HEK293 (cell line): Measurements from ENCODE around the gene SLC19A1.
A peak's percentile ranks its signal among the peaks of the same experiment; 100 is the strongest.

ENCODE experiments used
- CTCF ChIA-PET: fragments of 350-600 bp; formaldehyde crosslinking; extraction: SDS; loops from one replicate; lab custom pipeline; 2021; ENCODE audit warnings: antibody characterized with exemption; lab: Yijun Ruan, JAX
- POLR2A ChIA-PET: fragments of 300-600 bp; formaldehyde crosslinking; extraction: SDS; loops from one replicate; lab custom pipeline; 2020; ENCODE audit warnings: antibody characterized with exemption, inconsistent platforms; lab: Yijun Ruan, JAX
- H3K27ac ChIP-seq: fragments of 200-500 bp; sonication (Bioruptor generic); 2 replicates; pipeline ENCODE4 v1.5.1; 2014; ENCODE audit warnings: low read depth, low read length, control low read depth, inconsistent platforms; ENCODE audit errors: extremely low read depth
- H3K36me3 ChIP-seq, 2 experiments: fragments of 200-500 bp in 1 of 2; sonication (Bioruptor generic) in 1 of 2; 1 replicate in 1 of 2; 2 replicates in 1 of 2; pipeline ENCODE4 v1.5.1; 2014 to 2017; ENCODE audit warnings: inconsistent platforms in 2 of 2, low read length in 2 of 2; ENCODE audit not compliant: control insufficient read depth in 2 of 2, insufficient read depth in 1 of 2
- H3K4me1 ChIP-seq: fragments of 200-500 bp; sonication (Bioruptor generic); 2 replicates; pipeline ENCODE4 v1.5.1; 2014; ENCODE audit warnings: mild to moderate bottlenecking, low read length, inconsistent platforms; ENCODE audit not compliant: control insufficient read depth, insufficient read depth
- H3K4me3 ChIP-seq: 2 replicates; pipeline ENCODE4 v1.5.1; 2011; ENCODE audit warnings: low read depth, mild to moderate bottlenecking, control low read depth, low read length, moderate library complexity
- H3K9me3 ChIP-seq: fragments of 200-500 bp; sonication (Bioruptor generic); 2 replicates; pipeline ENCODE4 v1.5.1; 2014; ENCODE audit warnings: low read depth, low read length, inconsistent platforms; ENCODE audit not compliant: control insufficient read depth, insufficient read depth
- EGR2 ChIP-seq: fragments of 450-650 bp; formaldehyde crosslinking; IDR thresholded peaks from 2 replicates; pipeline ENCODE4 v1.5.1; 2016; ENCODE audit warnings: low read depth, missing biosample characterization, missing genetic modification characterization
- GLIS2 ChIP-seq: fragments of 450-650 bp; formaldehyde crosslinking; IDR thresholded peaks from 2 replicates; pipeline ENCODE4 v1.5.1; 2016; ENCODE audit warnings: missing biosample characterization, missing genetic modification characterization
- KLF1 ChIP-seq: fragments of 450-650 bp; formaldehyde crosslinking; IDR thresholded peaks from 2 replicates; pipeline ENCODE4 v1.5.1; 2016; ENCODE audit warnings: missing biosample characterization, missing genetic modification characterization
- SCRT2 ChIP-seq: fragments of 450-650 bp; formaldehyde crosslinking; IDR thresholded peaks from 2 replicates; pipeline ENCODE4 v1.5.1; 2016; ENCODE audit warnings: missing biosample characterization, missing genetic modification characterization
- SETDB1 ChIP-seq: IDR thresholded peaks from one replicate; pipeline ENCODE4 v1.6.1; 2017; ENCODE audit warnings: mild to moderate bottlenecking, low read length, moderate library complexity, mixed read lengths; ENCODE audit not compliant: insufficient read length
- ZBTB1 ChIP-seq: fragments of 450-650 bp; formaldehyde crosslinking; IDR thresholded peaks from 2 replicates; pipeline ENCODE4 v1.5.1; 2016; ENCODE audit warnings: missing biosample characterization, missing genetic modification characterization
- ZBTB20 ChIP-seq: fragments of 450-650 bp; formaldehyde crosslinking; IDR thresholded peaks from 2 replicates; pipeline ENCODE4 v1.5.1; 2016; ENCODE audit warnings: missing biosample characterization, missing genetic modification characterization
- ZBTB8A ChIP-seq: fragments of 450-650 bp; formaldehyde crosslinking; IDR thresholded peaks from 2 replicates; pipeline ENCODE4 v1.5.1; 2016; ENCODE audit warnings: missing biosample characterization, missing genetic modification characterization
- ZFHX2 ChIP-seq: fragments of 450-650 bp; formaldehyde crosslinking; conservative IDR thresholded peaks from 2 replicates; pipeline ENCODE4 v1.5.1; 2016; ENCODE audit warnings: missing biosample characterization, missing genetic modification characterization
- ZNF19 ChIP-seq: fragments of 450-650 bp; formaldehyde crosslinking; IDR thresholded peaks from 2 replicates; pipeline ENCODE4; 2016; ENCODE audit warnings: missing biosample characterization, missing genetic modification characterization, low read depth
- ZNF221 ChIP-seq: fragments of 450-650 bp; formaldehyde crosslinking; IDR thresholded peaks from 2 replicates; pipeline ENCODE4 v1.5.1; 2017; ENCODE audit warnings: missing biosample characterization, missing genetic modification characterization, borderline replicate concordance
- ZNF366 ChIP-seq: fragments of 450-650 bp; formaldehyde crosslinking; conservative IDR thresholded peaks from 2 replicates; pipeline ENCODE4 v1.5.1; 2016; ENCODE audit warnings: missing biosample characterization, missing genetic modification characterization
- ZNF37A ChIP-seq: fragments of 450-650 bp; IDR thresholded peaks from 2 replicates; pipeline ENCODE4 v1.5.1; 2018; ENCODE audit warnings: missing biosample characterization, missing genetic modification characterization
- ZNF623 ChIP-seq: fragments of 450-650 bp; formaldehyde crosslinking; IDR thresholded peaks from 2 replicates; pipeline ENCODE4 v1.5.1; 2016; ENCODE audit warnings: missing biosample characterization, missing genetic modification characterization
- ZNF629 ChIP-seq: fragments of 450-650 bp; formaldehyde crosslinking; IDR thresholded peaks from 2 replicates; pipeline ENCODE4 v1.5.1; 2017; ENCODE audit warnings: missing biosample characterization, missing genetic modification characterization
- ZNF664 ChIP-seq: fragments of 450-650 bp; formaldehyde crosslinking; IDR thresholded peaks from 2 replicates; pipeline ENCODE4 v1.5.1; 2016; ENCODE audit warnings: missing biosample characterization, missing genetic modification characterization
- TF ChIP-seq, protein P1 (sequence below): fragments of 450-650 bp; formaldehyde crosslinking; IDR thresholded peaks from 2 replicates; pipeline ENCODE4 v1.5.1; 2016; ENCODE audit warnings: missing biosample characterization, missing genetic modification characterization
- TF ChIP-seq, protein P2 (sequence below): fragments of 450-650 bp; formaldehyde crosslinking; IDR thresholded peaks from 2 replicates; pipeline ENCODE4 v1.5.1; 2016; ENCODE audit warnings: missing biosample characterization, missing genetic modification characterization

SLC19A1 gene

DNA sequence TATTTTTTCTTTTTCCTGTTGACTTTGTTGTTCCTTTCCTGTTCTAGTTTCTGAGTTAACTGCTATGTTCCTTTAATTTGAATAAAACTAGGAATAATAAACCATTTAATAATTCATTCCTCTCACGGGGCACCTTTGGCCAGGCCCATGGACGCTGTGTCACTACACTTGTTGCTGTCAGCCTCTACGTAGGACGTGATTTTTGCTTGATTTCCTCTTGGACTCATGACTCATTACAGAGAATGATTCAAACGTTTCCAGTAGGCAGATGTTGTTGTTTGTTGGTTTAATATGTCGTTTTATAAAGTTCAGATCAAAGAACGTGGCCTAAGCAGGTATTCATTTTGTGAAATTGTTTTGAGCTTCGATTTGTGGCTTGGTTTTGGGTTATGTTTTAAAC, 9.1 kb upstream of the SLC19A1 start:
- no peaks in the 10 kb centered on the region for H3K9me3 ChIP-seq
- H3K4me1 ChIP-seq, result peaks cover 6% of the 10 kb centered on the region; the same call in 1 of the 2 replicates
- no peaks in the 10 kb centered on the region for H3K36me3 ChIP-seq
- H3K4me3 ChIP-seq, result no peak overlapping the region
- TF ChIP-seq, protein P1, sequence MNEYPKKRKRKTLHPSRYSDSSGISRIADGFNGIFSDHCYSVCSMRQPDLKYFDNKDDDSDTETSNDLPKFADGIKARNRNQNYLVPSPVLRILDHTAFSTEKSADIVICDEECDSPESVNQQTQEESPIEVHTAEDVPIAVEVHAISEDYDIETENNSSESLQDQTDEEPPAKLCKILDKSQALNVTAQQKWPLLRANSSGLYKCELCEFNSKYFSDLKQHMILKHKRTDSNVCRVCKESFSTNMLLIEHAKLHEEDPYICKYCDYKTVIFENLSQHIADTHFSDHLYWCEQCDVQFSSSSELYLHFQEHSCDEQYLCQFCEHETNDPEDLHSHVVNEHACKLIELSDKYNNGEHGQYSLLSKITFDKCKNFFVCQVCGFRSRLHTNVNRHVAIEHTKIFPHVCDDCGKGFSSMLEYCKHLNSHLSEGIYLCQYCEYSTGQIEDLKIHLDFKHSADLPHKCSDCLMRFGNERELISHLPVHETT (tag by site-specific recombination), result 0 out of 2 replicates have a peak, but pooled peaks have one; percentile 39
- TF ChIP-seq, protein P2, sequence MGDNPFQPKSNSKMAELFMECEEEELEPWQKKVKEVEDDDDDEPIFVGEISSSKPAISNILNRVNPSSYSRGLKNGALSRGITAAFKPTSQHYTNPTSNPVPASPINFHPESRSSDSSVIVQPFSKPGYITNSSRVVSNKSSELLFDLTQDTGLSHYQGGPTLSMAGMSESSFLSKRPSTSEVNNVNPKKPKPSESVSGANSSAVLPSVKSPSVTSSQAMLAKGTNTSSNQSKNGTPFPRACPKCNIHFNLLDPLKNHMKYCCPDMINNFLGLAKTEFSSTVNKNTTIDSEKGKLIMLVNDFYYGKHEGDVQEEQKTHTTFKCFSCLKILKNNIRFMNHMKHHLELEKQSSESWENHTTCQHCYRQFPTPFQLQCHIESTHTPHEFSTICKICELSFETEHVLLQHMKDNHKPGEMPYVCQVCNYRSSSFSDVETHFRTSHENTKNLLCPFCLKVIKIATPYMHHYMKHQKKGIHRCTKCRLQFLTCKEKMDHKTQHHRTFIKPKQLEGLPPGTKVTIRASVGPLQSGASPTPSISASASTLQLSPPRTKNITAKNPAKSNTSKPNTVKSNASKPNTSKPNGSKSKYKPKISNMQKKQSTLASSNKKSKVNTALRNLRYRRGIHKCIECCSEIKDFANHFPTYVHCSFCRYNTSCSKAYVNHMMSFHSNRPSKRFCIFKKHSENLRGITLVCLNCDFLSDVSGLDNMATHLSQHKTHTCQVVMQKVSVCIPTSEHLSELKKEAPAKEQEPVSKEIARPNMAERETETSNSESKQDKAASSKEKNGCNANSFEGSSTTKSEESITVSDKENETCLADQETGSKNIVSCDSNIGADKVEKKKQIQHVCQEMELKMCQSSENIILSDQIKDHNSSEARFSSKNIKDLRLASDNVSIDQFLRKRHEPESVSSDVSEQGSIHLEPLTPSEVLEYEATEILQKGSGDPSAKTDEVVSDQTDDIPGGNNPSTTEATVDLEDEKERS (tag by site-specific recombination), result no peak
- TF ChIP-seq ZBTB20 (tag by site-specific recombination) (peak; percentile 29; the same call in 1 of the 2 replicates), ZNF629 (tag by site-specific recombination) (peak; percentile 53; the same call in 1 of the 2 replicates), SCRT2 (tag by site-specific recombination) (peak; percentile 90), ZNF19 (tag by site-specific recombination) (no peak)
- ChIA-PET CTCF (no interaction called here), POLR2A (no interaction called here)
- no peak overlapping the region for H3K27ac ChIP-seq

DNA sequence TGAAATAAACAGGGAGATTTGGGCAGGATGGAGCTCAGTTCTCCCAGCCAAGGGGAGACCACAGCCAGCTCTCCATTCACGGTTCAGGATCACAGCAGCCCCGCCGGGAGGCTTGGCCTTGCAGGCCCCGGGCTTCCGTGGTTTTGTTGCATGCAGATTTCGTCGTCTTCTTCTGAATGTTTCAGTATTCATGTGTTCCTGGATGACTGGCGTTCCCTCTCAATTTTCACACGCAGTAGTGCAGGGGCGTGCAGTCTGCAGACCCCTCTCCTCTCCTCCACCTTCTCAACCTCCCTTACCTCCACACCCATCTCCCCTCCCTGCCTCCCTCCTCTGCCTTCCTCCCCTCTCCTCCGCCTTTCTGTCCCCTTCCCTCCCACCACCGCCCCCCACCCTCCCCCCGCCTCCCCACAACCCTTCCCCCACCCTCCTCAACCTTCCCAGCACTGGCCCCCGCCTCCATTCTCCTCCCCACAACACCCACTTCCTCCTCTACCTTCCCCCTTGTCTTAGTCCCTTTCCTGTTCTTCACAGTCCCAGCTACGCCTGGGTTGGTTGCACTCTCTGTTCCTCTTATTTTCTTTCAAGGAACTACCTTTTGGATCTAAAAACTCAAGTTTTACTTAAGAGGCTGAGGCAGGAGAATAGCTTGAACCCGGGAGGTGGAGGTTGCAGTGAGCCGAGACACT, 8.4 kb upstream of the SLC19A1 start:
- H3K9me3 ChIP-seq, result no peaks in the 10 kb centered on the region
- ChIA-PET CTCF (interaction anchor here (0.6 to 1.0 kb wide), 3 partner anchors 18 to 259 kb away, joined by 3 to 4 read pairs (median 3); no protein-coding TSS in a partner anchor), POLR2A (no interaction called here)
- no peak overlapping the region for H3K4me3 ChIP-seq
- H3K4me1 ChIP-seq, result peaks cover 4% of the 10 kb centered on the region; the same call in 1 of the 2 replicates
- TF ChIP-seq EGR2, result peak; percentile 20; the same call in 1 of the 2 replicates
- TF ChIP-seq KLF1 (tag by site-specific recombination), result peak; percentile 35; the same call in 1 of the 2 replicates
- TF ChIP-seq ZFHX2, result 0 out of 2 replicates have a peak, but pooled peaks have one; percentile 27
- no peak for TF ChIP-seq ZNF366
- no peak overlapping the region for H3K27ac ChIP-seq
- no peaks in the 10 kb centered on the region for H3K36me3 ChIP-seq

DNA sequence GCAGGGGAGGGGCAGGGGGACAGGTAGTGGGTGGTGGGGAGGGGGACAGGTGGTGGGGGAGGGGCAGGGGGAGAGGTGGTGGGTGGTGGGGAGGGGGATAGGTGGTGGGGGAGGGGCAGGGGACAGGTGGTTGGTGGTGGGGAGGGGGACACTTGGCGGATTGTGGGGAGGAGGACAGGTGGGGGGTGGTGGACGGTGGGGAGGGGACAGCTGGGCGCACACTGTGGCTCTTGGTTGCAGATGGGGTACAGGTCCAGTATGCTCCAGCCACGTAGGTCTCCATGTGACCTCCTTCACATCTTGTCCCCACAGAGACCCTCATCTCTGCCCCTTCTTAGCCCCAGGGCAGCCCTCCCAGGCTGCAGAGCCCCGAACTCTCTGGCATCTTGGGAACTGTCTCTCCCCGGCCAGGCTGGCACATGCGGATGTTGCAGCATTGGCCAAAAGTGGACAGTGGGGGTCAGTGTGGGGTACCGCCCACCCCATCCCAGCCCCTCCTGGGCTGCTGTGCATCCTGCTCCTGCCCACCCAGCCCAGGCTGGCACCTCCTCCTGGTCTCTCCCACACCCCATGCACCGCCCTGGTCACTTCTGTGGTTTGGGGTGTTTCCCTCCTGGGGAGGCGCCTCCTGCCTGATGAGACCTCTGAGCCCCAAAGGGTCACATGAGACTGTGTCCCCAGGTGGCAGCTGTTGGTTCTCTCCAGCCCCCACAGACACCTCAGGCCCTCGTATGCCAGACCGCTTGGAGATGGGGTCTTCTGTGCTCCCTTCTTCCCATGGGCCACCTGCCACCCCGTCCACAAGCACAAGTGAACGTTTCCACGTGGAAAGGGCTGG, 7.6 kb upstream of the SLC19A1 start:
- Histone ChIP-seq H3K4me3 (no peak overlapping the region), H3K27ac (no peak overlapping the region), H3K9me3 (no peaks in the 10 kb centered on the region), H3K4me1 (peaks cover 4% of the 10 kb centered on the region; the same call in 1 of the 2 replicates), H3K36me3 (no peaks in the 10 kb centered on the region)
- TF ChIP-seq ZNF664 (tag by site-specific recombination) (no peak), KLF1 (tag by site-specific recombination) (peak; percentile 56), SETDB1 (no peak), ZNF221 (tag by site-specific recombination) (no peak), ZBTB1 (tag by site-specific recombination) (no peak), ZNF37A (tag by site-specific recombination) (no peak), ZNF623 (tag by site-specific recombination) (no peak), ZBTB8A (no peak), GLIS2 (tag by site-specific recombination) (no peak), ZFHX2 (peak; percentile 16; the same call in 1 of the 2 replicates)
- TF ChIP-seq, protein P1 (tag by site-specific recombination), result no peak
- ChIA-PET CTCF (interaction anchor here (0.6 to 1.0 kb wide), 3 partner anchors 17 to 258 kb away, joined by 3 to 4 read pairs (median 3); no protein-coding TSS in a partner anchor), POLR2A (no interaction called here)
